Measurements from ENCODE around the gene ERH.
A peak's percentile ranks its signal among the peaks of the same experiment; 100 is the strongest.
"Not testable (repeated sequence)": the region's sequence is repeated elsewhere in the genome, so short reads cannot be mapped to it uniquely, and the experiment has no call there.

Gene ERH

GRCh38 chr14:69395929-69396328, 2.2 kb downstream of the ERH start:
- H3K4me3 ChIP-seq (replicated peaks; ENCODE audit: low read depth, low read length) = no peak overlapping the region
- no peaks in the 10 kb centered on the region for H3K27me3 ChIP-seq (replicated peaks; ENCODE audit: control insufficient read depth, insufficient read depth, low read length)
- TF ChIP-seq CTCF (IDR thresholded peaks at IDR 0.05; ENCODE audit: insufficient read depth, low read length, poor library complexity, severe bottlenecking) = no peak
- DNase-seq (ENCODE audit: extremely low read depth, insufficient read length) = no peak
- H3K36me3 ChIP-seq (ENCODE audit: control insufficient read depth, insufficient read depth, low read length) = peaks cover 8% of the 10 kb centered on the region

- TF ChIP-seq CTCF (IDR thresholded peaks at IDR 0.05; ENCODE audit: insufficient read depth, low read length, poor library complexity, severe bottlenecking) = no peak
- peak; percentile 49 for DNase-seq (ENCODE audit: extremely low read depth, insufficient read length)
- no peak overlapping the region for H3K4me3 ChIP-seq (replicated peaks; ENCODE audit: low read depth, low read length)
- peaks cover 13% of the 10 kb centered on the region for H3K36me3 ChIP-seq (ENCODE audit: control insufficient read depth, insufficient read depth, low read length)
- no peaks in the 10 kb centered on the region for H3K27me3 ChIP-seq (replicated peaks; ENCODE audit: control insufficient read depth, insufficient read depth, low read length)
These were observed 5.6 kb downstream of the ERH start for GRCh38 chr14:69392481-69392880.

- H3K27me3 ChIP-seq (replicated peaks; ENCODE audit: control insufficient read depth, insufficient read depth, low read length); H3K4me3 ChIP-seq (replicated peaks; ENCODE audit: low read depth, low read length); DNase-seq (ENCODE audit: extremely low read depth, insufficient read length): not testable (repeated sequence)
- H3K36me3 ChIP-seq (ENCODE audit: control insufficient read depth, insufficient read depth, low read length) = peaks cover 13% of the 10 kb centered on the region
These were observed 6.7 kb downstream of the ERH start for GRCh38 chr14:69391400-69391799.

GRCh38 chr14:69387311-69387710, 10.8 kb downstream of the ERH start:
- Histone ChIP-seq H3K4me3 (replicated peaks; ENCODE audit: low read depth, low read length) (no peak overlapping the region), H3K36me3 (ENCODE audit: control insufficient read depth, insufficient read depth, low read length) (peaks cover 15% of the 10 kb centered on the region), H3K27me3 (replicated peaks; ENCODE audit: control insufficient read depth, insufficient read depth, low read length) (no peaks in the 10 kb centered on the region)
- no peak for DNase-seq (ENCODE audit: extremely low read depth, insufficient read length)
- no peak for TF ChIP-seq CTCF (IDR thresholded peaks at IDR 0.05; ENCODE audit: insufficient read depth, low read length, poor library complexity, severe bottlenecking)

GRCh38 chr14:69378274-69378673, 19.8 kb downstream of the ERH start:
- peaks cover 7% of the 10 kb centered on the region for H3K36me3 ChIP-seq (ENCODE audit: control insufficient read depth, insufficient read depth, low read length)

GRCh38 chr14:69376439-69376838, 21.7 kb downstream of the ERH start:
- peaks cover 9% of the 10 kb centered on the region for H3K36me3 ChIP-seq (ENCODE audit: control insufficient read depth, insufficient read depth, low read length)
- no peak overlapping the region for H3K4me3 ChIP-seq (replicated peaks; ENCODE audit: low read depth, low read length)
- TF ChIP-seq CTCF (IDR thresholded peaks at IDR 0.05; ENCODE audit: insufficient read depth, low read length, poor library complexity, severe bottlenecking) = no peak
- H3K27me3 ChIP-seq (replicated peaks; ENCODE audit: control insufficient read depth, insufficient read depth, low read length) = no peaks in the 10 kb centered on the region
- no peak for DNase-seq (ENCODE audit: extremely low read depth, insufficient read length)

More at GRCh38 chr14:69378274-69378673, 19.8 kb downstream of the ERH start:
- no peak for DNase-seq (ENCODE audit: extremely low read depth, insufficient read length)
- H3K27me3 ChIP-seq (replicated peaks; ENCODE audit: control insufficient read depth, insufficient read depth, low read length) = no peaks in the 10 kb centered on the region
- TF ChIP-seq CTCF (IDR thresholded peaks at IDR 0.05; ENCODE audit: insufficient read depth, low read length, poor library complexity, severe bottlenecking) = no peak
- no peak overlapping the region for H3K4me3 ChIP-seq (replicated peaks; ENCODE audit: low read depth, low read length)

Measured in GM06990 (cell line).